NCI-H187 treated with DMSO at 0.1 percent for 48 hours (cell line): ENCODE results near the gene MEFV.

Source experiments
- DNase-seq: peaks from one replicate; lab custom pipeline; 2025; lab: John Stamatoyannopoulos, UW

MEFV gene

GRCh38 chr16:3268294-3268693 is 11.9 kb upstream of the MEFV start:
- DNase-seq, result no peak

DNA sequence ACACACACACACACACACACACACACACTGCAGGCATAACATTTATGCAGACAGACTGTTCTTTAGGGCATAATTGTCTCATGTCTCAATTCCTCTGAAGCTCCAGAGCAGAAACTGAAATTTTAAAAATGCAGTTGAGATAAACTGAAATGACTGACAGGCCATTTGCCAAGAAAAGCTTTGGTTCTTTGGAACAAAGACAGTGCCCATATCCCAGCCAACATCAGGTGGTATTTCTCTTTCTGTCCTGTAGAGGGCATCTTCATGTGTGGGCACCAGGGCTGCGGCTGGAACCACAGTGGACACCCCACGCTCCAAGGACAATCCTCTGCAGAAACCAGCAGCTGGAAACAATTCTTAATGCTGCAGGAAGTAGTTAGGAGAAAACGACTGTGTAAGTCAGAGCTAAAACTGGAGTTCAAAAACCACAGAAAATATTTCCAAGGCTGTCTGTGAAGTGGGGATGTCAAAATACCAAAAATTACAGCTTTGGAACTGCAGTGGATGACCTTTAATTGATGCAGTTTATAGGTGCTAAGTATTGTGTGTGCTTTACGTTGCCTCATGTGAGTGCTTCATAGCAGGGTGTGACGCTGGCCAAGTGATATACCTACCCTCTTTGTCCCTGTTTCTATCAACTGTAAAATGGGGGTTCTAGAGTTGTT is 10.6 kb upstream of the MEFV start:
- no peak for DNase-seq

DNA sequence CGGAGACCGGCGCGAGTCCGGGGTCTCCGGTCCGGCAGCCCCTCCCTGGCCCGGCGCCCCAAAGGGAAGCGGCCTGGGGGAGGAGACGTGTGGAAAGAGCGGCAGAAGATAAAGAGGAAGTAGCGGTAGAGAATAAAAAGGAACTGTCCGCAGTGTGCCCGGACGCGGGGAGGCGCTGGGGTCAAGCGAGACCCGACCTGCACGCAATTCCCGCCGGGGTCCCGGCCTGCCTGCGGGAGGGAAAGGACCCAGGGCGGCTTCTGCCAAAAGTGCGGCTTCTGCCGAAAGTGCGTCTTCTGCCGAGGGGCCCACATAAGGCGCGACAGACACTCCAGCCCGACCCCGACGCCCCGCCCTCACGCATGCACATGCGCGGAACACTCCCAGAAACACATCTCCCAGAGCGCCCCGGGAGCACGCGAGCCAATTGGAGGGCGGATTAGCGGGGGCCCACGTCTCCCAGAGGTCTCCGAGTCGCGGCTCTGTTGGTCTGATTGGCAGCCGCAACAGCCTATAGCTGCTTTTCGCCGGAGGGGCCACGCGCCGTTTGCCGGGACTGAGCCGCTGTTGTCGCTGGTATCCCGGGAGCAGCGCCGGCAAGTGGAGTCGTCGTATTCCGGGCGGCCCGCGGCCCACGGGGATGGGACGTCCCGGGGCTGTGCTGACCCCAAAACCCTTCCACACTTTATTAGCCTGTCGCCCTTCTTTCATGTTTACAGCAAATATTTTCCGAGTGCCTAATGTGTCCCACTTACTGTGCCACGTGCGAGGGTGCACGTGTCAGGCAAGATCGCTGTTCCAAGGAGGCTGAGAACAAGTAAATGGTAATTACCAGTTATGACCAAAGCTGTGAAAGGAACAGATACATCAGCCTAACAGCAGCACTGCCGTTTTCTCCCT is 8.0 kb upstream of the MEFV start:
- peak; percentile 95 for DNase-seq

DNA sequence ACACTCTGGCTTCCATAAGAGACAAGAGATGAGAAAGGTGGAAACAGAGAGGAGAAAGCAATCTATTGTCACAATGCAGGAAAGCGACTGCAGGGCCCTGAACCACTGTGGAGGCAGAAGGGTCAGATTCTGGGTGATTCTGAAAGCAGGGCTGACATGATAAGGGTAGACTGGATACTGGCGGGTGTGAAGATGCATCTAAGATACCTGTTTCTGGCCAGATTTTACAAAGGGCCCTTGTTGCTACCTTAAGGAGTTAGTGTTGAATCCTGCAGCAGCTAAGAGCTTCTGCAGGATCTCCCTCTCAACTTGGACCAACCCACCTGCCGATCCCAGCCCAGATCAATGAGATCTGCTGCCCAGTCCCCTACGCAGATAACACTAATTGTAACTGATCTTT is 6.1 kb upstream of the MEFV start:
- DNase-seq, result no peak

- DNase-seq, result no peak
Measured at GRCh38 chr16:3259836-3260235, 3.4 kb upstream of the MEFV start.

GRCh38 chr16:3256866-3257465 is 533 bp upstream of the MEFV start:
- DNase-seq, result no peak

DNA sequence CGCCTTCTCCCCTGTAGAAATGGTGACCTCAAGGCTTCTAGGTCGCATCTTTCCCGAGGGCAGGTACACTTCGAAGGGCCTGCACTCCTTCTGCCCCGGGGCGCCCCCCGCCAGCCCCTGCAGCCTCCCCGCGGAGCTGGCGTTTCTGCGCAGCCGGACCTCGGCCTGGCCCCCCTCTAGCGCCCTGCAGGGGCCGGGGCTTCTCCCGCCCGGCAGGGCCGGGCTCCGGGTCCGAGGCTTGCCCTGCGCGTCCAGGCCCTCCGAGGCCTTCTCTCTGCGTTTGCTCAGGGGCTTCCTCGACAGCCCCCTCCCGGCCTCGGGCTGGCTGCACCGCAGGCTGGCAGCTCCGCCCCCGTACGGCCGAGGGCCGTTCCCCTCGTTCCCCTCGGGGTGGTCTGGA is 2.1 kb downstream of the MEFV start:
- no peak for DNase-seq

DNA sequence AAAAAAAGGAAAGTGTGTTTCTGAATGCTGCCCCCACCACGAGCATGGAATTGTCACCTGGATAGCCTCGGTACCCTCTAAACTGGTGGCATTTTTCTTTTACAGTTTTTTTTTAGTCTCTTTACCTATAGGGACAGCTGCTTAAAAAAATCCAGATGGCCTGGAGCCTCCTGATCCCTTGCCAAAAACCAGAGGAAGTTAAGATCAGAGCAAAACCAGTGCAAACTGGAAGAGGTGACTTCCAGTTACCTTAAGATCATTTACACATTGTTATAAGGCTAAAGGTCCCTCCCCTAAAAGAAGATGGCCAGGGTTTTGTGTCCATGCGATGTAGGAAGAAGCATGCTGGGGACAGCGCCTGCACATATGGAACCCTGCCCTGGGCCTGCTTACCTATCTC is 3.5 kb downstream of the MEFV start:
- DNase-seq, result no peak

DNA sequence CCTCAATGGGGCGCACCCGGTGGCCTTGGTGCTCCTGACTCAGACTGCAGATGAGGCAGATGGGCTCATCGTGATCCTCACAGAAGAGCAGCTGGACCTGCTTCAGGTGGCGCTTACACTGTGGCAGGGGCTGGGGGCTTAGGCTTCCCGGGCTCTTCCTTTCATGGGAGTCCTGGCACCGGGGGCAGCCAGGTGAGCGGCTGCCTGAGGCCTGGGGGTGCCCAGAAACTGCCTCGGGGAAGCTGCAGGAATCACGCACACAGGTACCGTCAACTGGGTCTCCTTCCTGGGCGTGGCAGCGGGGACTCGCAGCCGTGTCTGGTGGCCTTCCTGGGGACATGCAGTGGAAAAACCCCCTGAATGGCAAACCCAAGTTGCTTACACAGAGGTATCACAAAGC is 7.0 kb downstream of the MEFV start:
- no peak for DNase-seq

DNA sequence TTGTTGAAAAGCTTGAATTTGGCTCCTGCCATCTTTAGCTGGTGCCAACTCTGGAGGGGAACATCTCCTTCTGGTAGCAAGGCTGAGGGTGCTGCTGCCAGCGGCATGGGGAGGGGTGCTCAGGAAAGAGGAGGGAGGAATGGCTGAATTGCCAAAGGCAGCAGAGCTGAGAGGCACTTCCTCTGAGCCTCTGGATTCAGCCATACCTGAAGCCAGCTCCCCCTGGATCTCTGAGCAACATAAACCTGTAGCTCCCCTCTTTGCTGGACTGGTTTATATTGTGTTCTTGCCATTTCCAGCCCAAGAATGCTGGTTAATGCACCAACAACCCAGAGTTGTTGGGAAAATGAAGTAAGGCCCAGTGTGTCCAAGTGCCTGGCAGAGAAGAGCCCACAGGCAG is 7.4 kb downstream of the MEFV start:
- DNase-seq, result no peak

GRCh38 chr16:3248596-3248995 is 7.8 kb downstream of the MEFV start:
- DNase-seq, result no peak

GRCh38 chr16:3246876-3247275 is 9.6 kb downstream of the MEFV start:
- DNase-seq, result no peak

- no peak for DNase-seq
Measured at GRCh38 chr16:3246002-3246401, 10.4 kb downstream of the MEFV start.

- DNase-seq, result no peak
Measured at GRCh38 chr16:3243882-3244281, 12.6 kb downstream of the MEFV start.

DNA sequence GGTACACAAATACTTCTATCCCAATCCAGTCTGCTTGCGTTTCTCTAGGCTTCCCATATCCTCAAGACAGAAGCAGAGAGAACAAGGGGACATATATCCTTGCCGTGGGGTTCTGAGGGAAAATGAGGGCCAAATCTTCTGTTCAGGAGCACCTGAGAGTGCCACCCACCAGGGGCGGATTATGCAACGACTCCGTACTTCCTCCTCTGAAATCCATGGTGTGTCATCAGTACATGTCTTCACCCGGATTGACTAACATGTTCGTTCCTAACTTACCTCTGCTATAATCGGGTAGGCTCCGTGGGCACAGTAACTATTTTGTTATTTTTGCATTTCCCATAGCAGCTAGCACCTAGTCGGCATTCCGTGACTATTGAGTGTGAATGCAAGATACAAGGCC is 13.7 kb downstream of the MEFV start:
- DNase-seq, result no peak

DNA sequence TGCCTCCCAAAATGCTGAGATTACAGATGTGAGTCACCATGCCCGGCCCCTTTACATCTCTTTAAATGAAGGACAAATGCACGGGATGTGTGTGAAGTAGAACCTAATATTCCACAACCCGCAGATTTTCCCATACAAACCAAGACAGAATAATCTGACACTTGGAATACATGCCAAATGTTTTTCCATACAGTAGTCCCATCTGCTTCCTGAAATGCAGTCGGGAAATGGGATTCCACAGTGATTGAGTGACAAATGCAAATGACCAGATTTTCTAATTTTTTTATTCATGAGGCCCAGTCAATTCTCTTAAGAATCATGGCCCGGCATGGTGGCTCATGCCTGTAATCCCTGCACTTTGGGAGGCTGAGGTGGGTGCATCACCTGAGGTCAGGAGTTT is 14.7 kb downstream of the MEFV start:
- DNase-seq, result no peak

- DNase-seq, result no peak
Measured at GRCh38 chr16:3235856-3236669, 20.4 kb downstream of the MEFV start.

GRCh38 chr16:3234857-3235561 is 21.4 kb downstream of the MEFV start, which contains the start of gene ZNF200:
Gene ZNF200, minus strand, starts transcription at chr16:3235158. Its CDS starts 1,403 bp downstream, at chr16:3233755.
- peak; percentile 86 for DNase-seq

GRCh38 chr16:3234543-3234856 is 21.9 kb downstream of the MEFV start:
- DNase-seq, result no peak

GRCh38 chr16:3223913-3224515 is 32.4 kb downstream of the MEFV start:
- DNase-seq, result no peak

DNA sequence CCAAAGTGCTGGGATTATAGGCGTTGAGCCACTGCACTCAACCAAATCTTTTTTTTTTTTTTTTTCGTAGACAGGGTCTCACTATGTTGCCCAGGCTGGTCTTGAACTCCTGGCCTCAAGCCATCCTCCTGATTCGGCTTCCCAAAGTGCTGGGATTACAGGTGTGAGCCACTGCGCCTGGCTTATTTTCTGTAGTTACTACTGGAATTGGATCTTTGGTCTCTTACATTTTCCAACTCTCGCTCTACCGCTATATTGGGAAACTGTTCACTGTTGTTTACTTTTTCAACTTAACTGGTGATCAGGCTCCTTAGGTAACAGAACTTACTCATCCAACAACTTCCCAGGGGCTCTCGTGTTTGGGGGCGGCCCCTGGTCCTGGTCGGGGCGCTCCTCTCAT is 35.6 kb downstream of the MEFV start:
- DNase-seq, result no peak
